Glomerular endothelial cell (primary cell): ENCODE data around the gene STX12. TPM values are rescaled to one million over a fixed set of nuclear protein-coding genes. Genes with fewer than 3 reads are reported as not detected.
"Not testable (repeated sequence)": the region's sequence is repeated elsewhere in the genome, so short reads cannot be mapped to it uniquely, and the experiment has no call there.

ENCODE experiments used
- DNase-seq: peaks from one replicate; pipeline ENCODE4 v3.0.0-alpha.2; 2011; ENCODE audit warnings: low read depth, low spot score; ENCODE audit errors: extremely low read depth
- total RNA-seq: library from RNA; depleted of rRNA; stranded (reverse); fragments of >200 nt; gene quantifications from 2 replicates; pipeline ENCODE4 v1.2.3, GENCODE V29; 2015

The STX12 gene
- total RNA-seq, 1 donor from 2014 or later, result 140 TPM

- no peak for DNase-seq
Measured at GRCh38 chr1:27864264-27864895, 91.4 kb downstream of the STX12 start.

- no peak for DNase-seq
Measured at GRCh38 chr1:27865821-27866220, 92.8 kb downstream of the STX12 start.

- no peak for DNase-seq
Measured at GRCh38 chr1:27868556-27868931, 95.5 kb downstream of the STX12 start.

GRCh38 chr1:27868932-27869718 is 96.1 kb downstream of the STX12 start:
- no peak for DNase-seq

GRCh38 chr1:27869719-27870085 is 96.7 kb downstream of the STX12 start:
- DNase-seq, result no peak

GRCh38 chr1:27871076-27871475 is 98.1 kb downstream of the STX12 start:
- not testable (repeated sequence) for DNase-seq

- DNase-seq, result no peak
Measured at GRCh38 chr1:27872059-27872801, 99.2 kb downstream of the STX12 start, which contains the start of gene THEMIS2. Gene THEMIS2, plus strand, starts transcription at chr1:27872544. Its CDS starts 28 bp downstream, at chr1:27872572.

- no peak for DNase-seq
Measured at GRCh38 chr1:27872802-27873551, 100.0 kb downstream of the STX12 start.

GRCh38 chr1:27873671-27874384 is 100.8 kb downstream of the STX12 start:
- no peak for DNase-seq

Other genes with a start within 250 kb of the STX12 start
- 26.3 and 44.1 TPM in 2 replicates for gene AHDC1, start 169.1 kb upstream of the STX12 start, total RNA-seq
- not detected in 2 replicates for gene FGR, start 138.0 kb upstream of the STX12 start, total RNA-seq
- gene IFI6, start 101.0 kb upstream of the STX12 start, total RNA-seq, result 32.6 and 277 TPM in 2 replicates
- gene FAM76A, start 47.3 kb upstream of the STX12 start, total RNA-seq, result 6.5 and 6.8 TPM in 2 replicates
- 32.7 and 40.7 TPM in 2 replicates for gene PPP1R8, start 57.6 kb downstream of the STX12 start, total RNA-seq
- gene THEMIS2, start 99.3 kb downstream of the STX12 start, total RNA-seq, result 20.2 and 29.5 TPM in 2 replicates
- 21.4 and 32.5 TPM in 2 replicates for gene RPA2, start 141.4 kb downstream of the STX12 start, total RNA-seq
- gene SMPDL3B, start 161.8 kb downstream of the STX12 start, total RNA-seq, result 1.8 TPM in 1 of 2 replicates, not detected in the other
- 11.1 and 14.5 TPM in 2 replicates for gene XKR8, start 186.8 kb downstream of the STX12 start, total RNA-seq